Measurements from ENCODE around the gene TMEFF2.

GRCh38 chr2:192230889-192231453 is 36.2 kb upstream of the TMEFF2 start:
- TF ChIP-seq ZNF274 (IDR thresholded peaks at IDR 0.05; ENCODE audit: low read depth, low read length) (no peak), YY1 (IDR thresholded peaks at IDR 0.05; ENCODE audit: insufficient read depth, insufficient read length) (no peak), SUZ12 (IDR thresholded peaks at IDR 0.05; ENCODE audit: extremely low read depth, insufficient read depth, insufficient read length) (no peak)

Data from NT2/D1 (cell line).